Thyroid gland (tissue), 4 donors: ENCODE data around the gene STIM1. TPM values are rescaled to one million over a fixed set of nuclear protein-coding genes. Genes with fewer than 3 reads are reported as not detected.

ENCODE experiments used
- DNase-seq, 2 donors: peaks; one replicate each; pipeline ENCODE4 v3.0.0-alpha.2; 2019
- H3K27ac ChIP-seq, 3 donors: fragments of 200-600 bp; sonication (generic); 1 replicate in 2 of 3; 2 replicates in 1 of 3; pipeline ENCODE4 v1.5.1; 2016 to 2019; ENCODE audit warnings: mild to moderate bottlenecking in 1 of 3, moderate library complexity in 1 of 3
- H3K27me3 ChIP-seq: fragments of 200-600 bp; sonication (generic); one replicate; pipeline ENCODE4 v1.5.1; 2019
- H3K36me3 ChIP-seq, 2 donors: fragments of 200-600 bp; sonication (generic); one replicate each; pipeline ENCODE4 v1.5.1; 2016 to 2019
- H3K4me1 ChIP-seq, 2 donors: fragments of 200-600 bp; sonication (generic); one replicate each; pipeline ENCODE4 v1.5.1; 2017 to 2019
- H3K4me3 ChIP-seq, 3 donors: fragments of 200-600 bp; sonication (generic); replicated peaks in 1 of 3; 1 replicate in 2 of 3; 2 replicates in 1 of 3; pipeline ENCODE4 v1.5.1; 2016; ENCODE audit warnings: mild to moderate bottlenecking in 1 of 3
- H3K9me3 ChIP-seq: fragments of 200-600 bp; sonication (generic); one replicate; pipeline ENCODE4 v1.5.1; 2017
- CTCF ChIP-seq, 6 experiments: fragments of 200-600 bp in 3 of 6; fragments of 450-650 bp in 3 of 6; sonication (generic) in 3 of 6; IDR thresholded peaks; one replicate each; pipeline ENCODE4 v1.5.1; 2016 to 2019; ENCODE audit warnings: antibody characterized with exemption in 6 of 6, mild to moderate bottlenecking in 2 of 6, inconsistent platforms in 1 of 6, moderate library complexity in 1 of 6
- POLR2A ChIP-seq, 2 donors: fragments of 450-650 bp; IDR thresholded peaks; one replicate each; pipeline ENCODE4 v1.6.1; 2017; ENCODE audit warnings: antibody characterized with exemption in 2 of 2, mild to moderate bottlenecking in 2 of 2, moderate library complexity in 1 of 2
- WGBS, 2 donors: methylation state at CpG; one replicate each; pipeline ENCODE4 v1.1.5; 2017; 5-methylcytosine and 5-hydroxymethylcytosine counted together
- intact Hi-C: fragments of 100-400 bp; cut with DNase I; formaldehyde crosslinking; loops from one replicate; pipeline ENCODE4 v1.15.1; 2023
- total RNA-seq, 4 donors: library from RNA; depleted of rRNA; stranded (reverse); fragments of >200 nt; gene quantifications; one replicate each; pipeline ENCODE4 v1.2.3, GENCODE V29; 2016

The STIM1 gene
- total RNA-seq, 4 donors from 2014 or later, result 54.3 to 89.2 (median 71.0) TPM

DNA sequence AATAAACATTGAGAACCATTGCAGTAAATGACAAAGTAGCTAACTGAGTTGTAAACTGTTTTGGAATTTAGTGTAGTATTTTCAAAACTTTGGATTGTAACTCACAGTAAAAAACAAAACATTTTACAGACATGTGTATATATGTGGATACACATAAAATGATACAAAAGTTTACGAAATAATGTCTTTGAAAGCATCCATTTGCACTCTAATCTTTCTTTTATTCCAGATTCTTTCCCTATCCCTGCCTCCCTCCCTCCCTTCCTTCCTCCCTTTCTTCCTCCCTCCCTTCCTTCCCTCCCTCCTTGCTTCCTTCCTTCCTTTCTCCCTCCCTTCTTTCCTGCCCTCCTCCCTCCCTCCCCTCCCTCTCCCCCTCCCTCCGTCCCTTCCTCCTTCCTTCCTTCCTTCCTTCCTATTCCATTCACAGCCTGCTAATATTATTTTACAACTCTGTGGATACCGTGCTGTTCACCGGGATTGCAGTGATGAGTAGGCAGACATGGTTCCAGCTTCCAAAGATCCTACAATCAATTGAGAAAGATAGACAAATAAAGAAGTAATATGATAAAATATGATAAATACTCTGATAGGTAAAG is 242.7 kb downstream of the STIM1 start:
- H3K4me1 ChIP-seq, result peaks cover 4 to 14% of the 10 kb centered on the region in 2 donors
- H3K4me3 ChIP-seq, result no peak overlapping the region
- 85 to 86% methylated on average over 4 of the region's 4 CpGs for WGBS, 2 donors
- no peaks in the 10 kb centered on the region for H3K36me3 ChIP-seq
- no peak for DNase-seq
- H3K9me3 ChIP-seq, result no peaks in the 10 kb centered on the region
- H3K27ac ChIP-seq, result no peak overlapping the region
- intact Hi-C loops, result no loop called here
- no peaks in the 10 kb centered on the region for H3K27me3 ChIP-seq
- TF ChIP-seq CTCF (IDR thresholded peaks at IDR 0.05) (no peak), POLR2A (IDR thresholded peaks at IDR 0.05) (no peak)

DNA sequence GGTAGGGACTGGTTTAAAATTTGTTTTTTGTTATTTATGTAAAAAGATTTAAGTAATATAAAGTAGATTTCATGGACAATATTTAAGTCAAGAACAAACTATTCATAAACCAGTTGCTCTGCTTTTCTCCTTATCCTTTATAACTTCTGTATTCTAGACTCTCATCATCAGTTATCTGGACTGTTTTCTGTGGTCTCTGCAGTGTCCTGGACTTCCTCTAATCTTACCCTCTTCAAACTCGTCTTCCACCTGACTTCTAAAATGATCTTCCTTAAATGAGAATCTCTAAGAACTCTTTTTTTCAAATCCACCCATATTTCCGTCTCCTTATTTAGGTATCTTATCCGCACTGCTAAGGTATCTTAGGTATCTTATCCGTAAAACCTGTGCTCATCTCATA is 247.2 kb downstream of the STIM1 start:
- Histone ChIP-seq H3K27me3 (no peaks in the 10 kb centered on the region), H3K9me3 (no peaks in the 10 kb centered on the region), H3K4me3 (no peak overlapping the region), H3K27ac (no peak overlapping the region), H3K36me3 (peaks cover 9 to 12% of the 10 kb centered on the region in 2 donors), H3K4me1 (peaks cover 0 to 2% of the 10 kb centered on the region in 2 donors)
- no peak for DNase-seq
- no peak for TF ChIP-seq CTCF (IDR thresholded peaks at IDR 0.05)
- TF ChIP-seq POLR2A (IDR thresholded peaks at IDR 0.05), result no peak
- 95% methylated on average over 4 of the region's 4 CpGs for WGBS, 2 donors
- intact Hi-C loops, result no loop called here

- H3K27me3 ChIP-seq, result no peaks in the 10 kb centered on the region
- TF ChIP-seq POLR2A (IDR thresholded peaks at IDR 0.05), result no peak
- TF ChIP-seq CTCF (IDR thresholded peaks at IDR 0.05), result no peak
- peaks cover 9 to 12% of the 10 kb centered on the region in 2 donors for H3K36me3 ChIP-seq
- DNase-seq, result no peak
- no peak overlapping the region for H3K27ac ChIP-seq
- WGBS, 2 donors, result 100% methylated on average over 2 of the region's 2 CpGs
- H3K4me1 ChIP-seq, result no peaks in the 10 kb centered on the region
- intact Hi-C loops, result no loop called here
- no peak overlapping the region for H3K4me3 ChIP-seq
- no peaks in the 10 kb centered on the region for H3K9me3 ChIP-seq
These were observed 247.8 kb downstream of the STIM1 start for GRCh38 chr11:4103269-4103668.

DNA sequence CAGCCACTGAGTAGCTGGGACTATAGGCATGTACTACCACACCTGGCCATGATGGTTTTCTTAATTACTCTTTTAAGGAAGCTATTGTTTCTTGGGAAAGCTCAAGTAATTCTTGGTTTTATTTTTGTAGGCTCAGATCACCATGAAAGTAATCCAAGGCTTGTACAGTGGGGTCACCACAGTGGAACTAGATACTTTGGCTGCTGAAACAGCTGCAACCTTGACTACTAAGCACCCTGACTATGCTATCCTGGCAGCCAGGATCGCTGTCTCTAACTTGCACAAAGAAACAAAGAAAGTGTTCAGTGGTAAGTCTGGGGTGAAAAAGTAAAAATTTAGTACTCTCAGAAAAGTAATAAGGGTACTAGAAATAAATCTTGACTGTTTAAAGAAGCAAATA is 250.5 kb downstream of the STIM1 start:
- Histone ChIP-seq H3K4me1 (no peaks in the 10 kb centered on the region), H3K9me3 (no peaks in the 10 kb centered on the region), H3K27me3 (no peaks in the 10 kb centered on the region), H3K4me3 (no peak overlapping the region), H3K27ac (no peak overlapping the region), H3K36me3 (peaks cover 9 to 12% of the 10 kb centered on the region in 2 donors)
- TF ChIP-seq POLR2A (IDR thresholded peaks at IDR 0.05) (no peak), CTCF (IDR thresholded peaks at IDR 0.05) (no peak)
- WGBS, 2 donors, result 97% methylated on average over 1 of the region's 1 CpG
- intact Hi-C loops, result no loop called here
- no peak for DNase-seq

DNA sequence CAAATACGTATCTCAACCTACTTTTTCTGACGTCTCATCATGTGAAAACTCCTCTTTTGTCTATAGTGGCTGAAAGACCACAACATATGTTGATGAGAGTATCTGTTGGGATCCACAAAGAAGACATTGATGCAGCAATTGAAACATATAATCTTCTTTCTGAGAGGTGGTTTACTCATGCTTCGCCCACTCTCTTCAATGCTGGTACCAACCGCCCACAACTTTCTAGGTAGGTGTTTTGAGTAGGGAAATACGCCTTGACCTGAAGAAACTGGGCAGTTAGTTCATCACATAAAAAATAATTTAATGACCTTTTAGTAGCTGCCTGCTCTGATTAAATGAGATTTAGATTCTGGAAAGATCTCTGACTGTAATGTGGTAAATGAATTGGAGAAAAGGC is 256.4 kb downstream of the STIM1 start:
- Histone ChIP-seq H3K9me3 (no peaks in the 10 kb centered on the region), H3K27ac (no peak overlapping the region), H3K27me3 (no peaks in the 10 kb centered on the region), H3K4me3 (no peak overlapping the region), H3K4me1 (no peaks in the 10 kb centered on the region), H3K36me3 (peaks cover 12 to 15% of the 10 kb centered on the region in 2 donors)
- intact Hi-C loops, result no loop called here
- 77 to 78% methylated on average over 5 of the region's 5 CpGs for WGBS, 2 donors
- DNase-seq, result no peak
- TF ChIP-seq CTCF (IDR thresholded peaks at IDR 0.05) (no peak), POLR2A (IDR thresholded peaks at IDR 0.05) (no peak)
